HG03159 (cell line): ENCODE results near the gene FBXW2.

Experiments used
- ATAC-seq: cut with Tn5 transposase; IDR thresholded peaks from one replicate; pipeline ENCODE4 v1.9.1; 2021; ENCODE audit warnings: mild to moderate bottlenecking, moderate library complexity; ENCODE audit not compliant: unreplicated experiment

The FBXW2 gene

DNA sequence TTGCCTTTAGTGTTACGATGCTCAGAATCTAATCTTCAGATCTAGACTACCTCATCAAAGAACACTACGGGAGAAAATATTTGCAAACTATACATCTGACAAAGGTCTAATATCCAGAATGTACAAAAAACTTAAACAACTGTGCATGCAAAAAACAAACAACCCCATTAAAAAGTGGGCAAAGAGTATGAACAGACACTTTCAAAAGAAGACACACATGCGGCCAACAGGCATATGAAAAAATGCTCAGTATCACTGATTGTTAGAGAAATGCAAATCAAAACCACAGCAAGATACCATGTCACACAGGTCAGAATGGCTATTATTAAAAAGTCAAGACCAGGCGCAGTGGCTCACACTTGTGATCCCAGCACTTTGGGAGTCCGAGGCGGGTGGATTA is 47.9 kb downstream of the FBXW2 start:
- ATAC-seq: no peak

DNA sequence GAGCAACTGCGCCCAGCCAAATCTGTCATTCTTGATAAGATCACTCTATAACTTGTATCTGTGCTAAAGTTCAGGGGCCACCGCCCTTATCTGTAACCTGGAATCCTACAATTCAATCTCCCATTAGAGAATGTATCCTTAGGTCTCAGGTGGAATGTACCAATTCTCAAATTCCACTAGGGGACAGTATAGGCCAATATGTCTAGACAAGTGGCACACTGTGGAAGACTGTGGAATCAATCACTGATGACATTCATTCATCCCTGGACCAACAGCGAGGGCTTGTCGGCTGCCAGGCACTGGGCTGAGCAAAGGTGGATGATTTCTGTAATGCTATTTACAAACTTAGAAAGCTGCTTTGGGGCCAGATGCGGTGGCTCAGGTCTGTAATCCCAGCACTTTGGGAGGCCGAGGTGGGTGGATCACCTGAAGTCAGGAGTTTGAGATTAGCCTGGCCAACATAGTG is 50.2 kb downstream of the FBXW2 start:
- ATAC-seq: no peak

DNA sequence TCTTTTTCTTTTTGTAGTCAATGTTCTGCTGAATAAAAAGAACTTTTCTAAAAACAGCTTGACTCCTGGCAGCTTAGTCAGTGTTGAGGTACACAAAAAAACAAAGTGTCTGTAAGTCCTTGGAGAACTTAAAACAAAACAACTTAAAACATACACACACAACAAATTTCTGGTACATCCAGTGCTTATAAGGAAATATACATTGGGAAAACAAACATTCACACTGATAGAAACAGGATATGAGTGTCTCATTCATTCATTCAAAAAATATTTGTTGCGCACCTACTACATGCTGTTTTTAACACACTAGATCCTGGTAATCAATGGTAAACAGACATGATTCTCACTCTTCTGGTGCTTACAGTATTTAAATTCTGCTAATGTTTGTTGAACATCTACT is 51.5 kb downstream of the FBXW2 start:
- ATAC-seq: no peak

DNA sequence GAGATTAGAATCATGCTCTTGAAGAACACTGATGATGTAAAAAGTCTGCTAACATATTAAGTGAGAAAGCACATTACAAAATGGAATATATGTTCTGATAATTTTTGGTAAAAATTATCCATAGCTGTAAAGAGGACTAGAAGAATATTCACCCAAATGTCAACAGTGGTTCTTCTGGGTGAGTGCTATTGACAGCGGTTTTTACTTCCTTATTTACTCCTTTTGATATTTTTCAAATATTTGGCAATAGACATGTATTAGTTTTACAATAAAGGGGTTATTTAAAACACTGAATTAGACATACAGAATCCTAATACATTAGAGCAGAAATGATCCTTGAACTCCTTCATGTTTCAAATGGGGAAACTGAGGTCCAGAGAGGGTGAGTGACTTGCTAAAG is 52.0 kb downstream of the FBXW2 start:
- ATAC-seq: no peak

DNA sequence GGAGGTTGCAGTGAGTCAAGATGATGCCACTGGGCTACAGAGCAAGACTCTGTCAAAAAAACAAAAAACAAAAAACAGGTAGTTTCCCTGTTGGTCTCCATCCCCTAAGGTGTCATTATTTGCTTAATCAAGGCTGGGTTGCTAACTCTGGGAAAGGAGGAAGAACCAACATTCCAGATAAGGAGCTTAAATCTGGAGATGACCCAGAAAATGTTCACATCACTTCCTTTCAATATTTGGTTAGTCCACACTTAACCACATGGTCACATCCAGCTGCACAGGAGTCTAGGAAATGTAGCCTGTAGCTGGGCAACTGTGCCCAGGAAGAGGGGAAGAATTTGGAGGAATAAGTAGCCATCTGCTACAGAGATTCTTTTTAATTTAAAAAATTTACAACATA is 53.1 kb downstream of the FBXW2 start:
- no peak for ATAC-seq

DNA sequence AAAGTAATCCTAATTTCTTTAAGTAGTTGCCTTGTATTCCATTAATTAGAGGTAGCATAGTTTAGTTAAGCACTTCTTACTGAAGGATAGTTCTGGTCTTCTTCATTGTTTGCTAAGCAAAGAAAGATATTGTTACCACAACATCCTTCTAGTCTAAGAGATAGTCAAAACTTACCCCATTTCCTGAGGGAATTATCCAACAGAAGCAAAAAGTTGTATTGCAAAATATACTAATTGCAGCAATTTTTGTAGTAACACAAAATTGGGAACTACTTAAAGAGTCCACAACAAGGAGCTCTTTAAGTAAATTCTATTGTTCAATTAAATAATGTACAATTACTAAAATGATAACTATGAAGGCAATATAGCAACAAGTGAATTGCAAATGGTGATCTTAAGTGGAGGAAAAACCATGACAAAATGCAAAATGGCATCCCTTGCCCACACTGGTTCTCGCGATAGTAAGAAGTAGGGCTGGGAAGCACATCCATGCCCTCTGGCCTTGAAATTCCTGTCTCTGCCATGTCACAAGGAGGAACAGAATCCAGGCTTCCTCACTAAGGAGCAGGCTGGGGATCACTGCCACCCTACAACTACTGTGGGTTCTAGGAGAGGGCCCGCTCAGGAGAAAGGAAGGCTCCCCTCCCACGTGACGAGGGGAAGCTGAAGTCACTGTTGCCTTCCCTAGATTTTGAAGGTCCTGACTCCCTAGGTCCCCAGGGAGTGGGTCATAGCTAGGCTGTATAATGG is 55.6 kb downstream of the FBXW2 start:
- no peak for ATAC-seq

DNA sequence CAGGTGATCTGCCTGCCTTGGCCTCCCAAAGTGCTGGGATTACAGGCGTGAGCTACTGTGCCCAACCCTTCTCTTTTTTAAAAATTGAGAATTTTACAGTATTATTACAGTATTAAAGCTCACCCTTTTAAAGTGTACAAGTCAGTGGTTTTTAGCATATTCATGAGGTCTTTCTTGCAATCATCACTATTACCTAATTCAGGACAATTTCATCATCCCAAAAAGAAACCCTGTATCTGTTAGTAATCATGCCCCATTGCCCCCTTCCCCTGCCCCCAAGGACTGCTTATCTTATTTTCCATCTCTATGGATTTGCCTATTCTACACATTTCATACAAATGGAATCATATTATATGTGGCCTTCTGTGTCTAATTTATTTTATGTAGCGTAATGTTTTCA is 56.3 kb downstream of the FBXW2 start:
- no peak for ATAC-seq

DNA sequence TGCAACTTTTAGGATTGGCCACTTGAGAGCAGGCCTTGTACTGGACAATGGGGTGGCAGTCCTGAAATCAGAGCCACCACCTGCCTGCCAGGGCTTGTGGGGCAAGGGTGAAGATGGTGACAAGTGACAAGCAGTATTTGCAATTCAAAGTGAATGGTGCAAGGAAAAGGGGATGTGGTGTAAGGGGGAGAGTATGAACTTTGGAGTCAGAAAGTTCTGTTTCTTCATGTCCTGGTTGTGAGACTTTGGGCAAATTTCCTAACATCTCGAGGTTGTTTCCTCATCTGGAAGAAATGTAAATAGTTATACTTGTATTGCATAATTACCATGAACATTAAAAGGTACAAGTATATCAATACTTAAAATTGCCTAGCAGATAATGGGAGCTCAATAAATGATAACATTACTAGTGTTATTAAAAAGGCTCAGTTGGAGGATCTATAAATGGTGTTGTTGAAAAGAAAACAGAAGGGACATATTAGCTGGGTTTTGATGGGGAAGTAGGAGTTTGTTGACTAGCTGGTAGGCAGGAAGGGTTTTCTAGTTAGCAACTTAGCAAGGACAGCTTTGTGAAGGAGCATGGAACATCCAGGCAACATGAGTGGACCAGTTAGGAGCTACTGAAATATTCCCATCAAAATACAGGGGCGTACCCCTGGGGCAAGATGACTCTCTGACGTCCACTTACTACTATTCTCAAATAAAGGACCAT is 57.6 kb downstream of the FBXW2 start:
- ATAC-seq: no peak

DNA sequence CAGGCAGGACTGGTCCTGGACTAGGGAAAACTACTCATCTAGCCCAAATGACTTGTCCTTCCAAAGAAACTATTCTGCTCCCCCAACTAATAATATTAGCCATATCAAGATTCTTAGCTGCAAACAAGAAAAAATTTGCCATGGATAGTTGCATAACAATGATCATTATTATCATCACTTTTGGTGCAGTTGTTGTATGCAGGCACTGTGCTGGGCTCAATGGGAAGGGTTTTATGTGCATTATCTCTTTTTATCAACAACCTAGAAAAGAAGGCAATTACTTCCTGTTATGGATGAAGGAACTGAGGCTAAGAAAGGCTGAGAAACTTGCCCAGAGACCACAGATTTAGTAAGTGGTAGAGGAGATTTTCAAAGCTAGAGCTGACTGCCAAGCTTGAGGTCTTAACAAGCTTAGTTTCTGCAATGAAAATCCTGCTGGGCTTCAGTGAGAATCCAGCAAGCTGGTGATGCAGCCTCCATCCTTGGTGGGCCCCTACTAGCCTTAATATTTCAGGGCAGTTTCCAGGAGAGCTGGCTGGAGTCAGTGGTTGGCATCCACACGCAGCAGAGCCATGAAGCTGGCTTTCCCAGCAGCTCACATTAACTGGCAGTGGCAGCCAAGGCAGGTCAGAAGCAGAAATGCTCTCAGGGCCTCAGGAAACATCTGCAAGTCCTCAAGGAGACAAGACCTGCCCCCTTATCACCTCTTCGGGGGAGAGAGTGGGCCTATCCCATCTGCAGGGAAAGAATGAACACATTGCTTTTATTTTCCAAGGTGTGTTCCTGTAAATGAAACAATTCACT is 58.4 kb downstream of the FBXW2 start:
- ATAC-seq: no peak

DNA sequence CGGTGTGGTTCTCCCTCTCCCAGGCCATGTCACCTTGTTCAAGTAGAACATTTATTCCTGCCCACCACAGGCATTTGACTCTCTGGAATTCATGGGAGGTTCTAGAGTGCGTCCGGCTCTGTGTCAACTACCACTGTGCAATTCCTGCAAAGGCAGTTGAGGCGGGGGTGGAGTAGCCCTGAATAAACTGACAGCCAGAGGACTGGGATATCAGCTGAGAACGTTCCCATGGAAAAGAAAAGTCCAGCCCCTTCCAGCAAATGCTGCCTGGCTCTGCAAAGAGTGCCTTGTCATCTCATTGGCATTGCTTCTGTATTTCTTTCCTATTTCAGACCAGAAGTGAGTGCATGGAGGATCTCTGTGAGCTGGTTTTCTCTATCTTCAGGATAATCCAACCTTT is 60.0 kb downstream of the FBXW2 start:
- ATAC-seq: no peak

DNA sequence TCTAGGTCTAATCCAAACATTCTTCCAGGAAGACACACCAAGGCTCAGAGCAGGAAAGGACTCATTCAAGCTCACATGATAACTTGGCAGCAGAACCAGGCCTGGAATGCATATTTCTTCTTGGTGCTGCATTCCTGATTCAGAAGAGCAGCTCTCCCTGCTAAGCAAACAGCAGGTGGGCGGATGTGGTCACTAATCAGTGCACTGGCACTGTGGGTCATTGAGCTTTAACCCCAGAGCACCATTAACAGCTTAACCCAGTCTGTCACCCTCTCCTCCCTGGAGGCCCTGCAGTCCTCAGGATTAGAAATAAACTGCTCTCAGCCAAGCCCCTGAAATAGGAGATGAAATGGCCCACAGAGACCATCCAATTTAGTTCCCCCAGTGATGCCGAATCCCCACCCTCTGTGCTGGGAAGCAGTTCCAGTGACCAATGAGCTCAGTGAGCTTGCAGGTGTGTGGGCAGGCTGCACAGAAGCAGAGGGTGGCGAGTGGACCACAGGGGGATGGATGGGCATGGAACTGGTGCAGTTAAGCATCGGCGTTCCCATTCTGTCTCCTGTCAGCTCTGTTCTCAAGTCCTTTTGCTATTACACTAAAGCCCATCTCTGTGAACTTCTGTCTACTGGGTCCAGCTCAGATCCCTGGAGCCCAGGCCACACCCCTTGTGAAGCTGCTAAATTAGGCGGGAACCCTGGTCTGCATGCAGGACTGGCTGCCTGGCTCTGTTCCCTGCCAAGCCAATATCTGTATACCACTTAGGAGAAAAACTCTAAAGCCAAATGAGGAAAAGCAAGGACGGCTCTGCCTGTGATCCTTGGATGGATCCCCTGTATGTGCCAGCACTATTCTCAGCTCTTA is 62.3 kb downstream of the FBXW2 start:
- no peak for ATAC-seq

DNA sequence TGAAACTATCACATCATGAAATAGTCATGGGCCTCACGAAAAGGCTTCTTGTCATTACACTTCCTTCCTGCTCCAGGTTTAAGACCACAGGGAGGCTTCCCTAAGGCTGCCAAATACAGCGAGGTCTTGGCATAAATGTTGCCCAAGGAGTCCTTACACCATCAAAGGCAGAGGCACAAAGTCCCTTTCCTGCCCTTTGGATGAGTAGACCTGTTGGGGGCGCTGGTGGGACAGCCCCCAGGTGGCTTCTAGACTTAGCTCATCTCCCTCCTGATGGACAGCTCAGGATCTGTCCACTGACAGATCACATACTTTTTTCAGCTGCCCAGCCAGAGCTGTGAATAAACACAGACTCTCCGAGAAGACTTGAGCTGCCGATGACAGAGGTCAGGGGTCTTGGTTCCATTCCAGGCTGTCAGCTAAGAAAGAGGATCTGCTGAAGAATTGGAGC is 63.4 kb downstream of the FBXW2 start:
- no peak for ATAC-seq

DNA sequence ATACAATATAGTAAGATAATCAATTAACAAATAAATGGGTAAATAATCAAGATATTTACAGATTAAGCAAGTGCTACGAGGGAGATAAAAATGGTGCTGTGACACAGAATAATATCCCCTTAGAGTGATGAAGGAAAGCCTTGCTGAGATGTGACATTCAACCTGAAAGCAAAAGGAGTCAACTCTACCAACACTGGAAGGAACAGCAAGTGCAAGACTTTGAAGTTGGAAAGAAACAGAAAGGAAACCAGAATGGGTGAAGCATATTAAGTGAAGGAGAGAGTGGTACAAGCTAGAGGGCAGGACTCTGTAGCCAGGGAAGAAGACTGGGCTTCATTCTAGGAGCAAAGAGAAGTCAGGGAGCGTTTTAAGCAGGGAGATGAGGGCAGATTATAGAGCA is 66.7 kb downstream of the FBXW2 start:
- ATAC-seq: no peak

DNA sequence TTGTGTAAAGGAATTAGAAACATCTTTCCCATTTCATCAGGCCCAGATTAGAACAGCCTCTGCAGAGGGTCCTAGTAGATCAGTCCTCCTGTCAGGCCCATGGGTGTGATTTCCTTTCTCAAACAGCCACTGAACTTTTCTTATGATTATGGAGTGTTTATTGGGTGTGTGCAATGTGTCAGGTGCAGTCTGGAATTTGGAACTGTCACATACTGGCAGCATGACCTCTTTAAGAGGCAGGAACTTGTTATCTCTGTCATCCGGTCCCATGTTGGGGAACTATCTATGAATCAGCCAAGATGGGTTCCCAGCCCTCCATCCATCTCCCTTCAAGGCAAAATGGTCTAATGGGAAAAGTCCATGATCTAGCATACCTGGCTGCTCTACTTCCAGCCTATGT is 67.3 kb downstream of the FBXW2 start:
- no peak for ATAC-seq

DNA sequence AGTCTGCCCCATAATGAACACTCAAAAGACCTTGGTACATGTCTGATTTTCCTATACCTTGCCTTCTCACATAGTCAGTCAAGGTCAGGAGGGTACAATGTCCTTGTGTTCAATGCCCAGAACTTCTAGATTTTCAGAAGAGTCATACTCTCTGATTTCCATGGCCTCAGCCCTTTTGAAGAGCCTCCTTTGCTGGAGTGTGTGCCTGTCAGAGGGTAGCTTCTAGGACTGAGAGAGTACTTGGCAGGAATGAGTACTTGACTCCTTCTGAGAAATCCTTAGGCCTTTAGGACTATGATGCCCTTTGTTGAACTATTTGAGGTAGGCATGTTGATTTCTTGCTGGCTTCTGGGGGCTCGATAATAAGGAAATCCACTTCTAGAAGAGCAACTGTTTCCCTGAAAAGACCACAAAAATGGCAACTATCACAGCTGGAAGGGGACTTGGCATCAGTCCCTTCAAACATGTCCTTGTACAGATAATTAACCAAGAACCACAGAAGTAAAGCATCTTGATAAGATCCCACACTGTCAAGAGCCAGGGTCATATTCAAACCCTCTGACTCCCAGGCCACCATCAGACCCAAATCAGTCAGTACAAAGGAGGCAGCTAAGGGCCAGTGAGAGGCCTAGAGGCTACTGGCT is 68.3 kb downstream of the FBXW2 start:
- ATAC-seq: no peak

DNA sequence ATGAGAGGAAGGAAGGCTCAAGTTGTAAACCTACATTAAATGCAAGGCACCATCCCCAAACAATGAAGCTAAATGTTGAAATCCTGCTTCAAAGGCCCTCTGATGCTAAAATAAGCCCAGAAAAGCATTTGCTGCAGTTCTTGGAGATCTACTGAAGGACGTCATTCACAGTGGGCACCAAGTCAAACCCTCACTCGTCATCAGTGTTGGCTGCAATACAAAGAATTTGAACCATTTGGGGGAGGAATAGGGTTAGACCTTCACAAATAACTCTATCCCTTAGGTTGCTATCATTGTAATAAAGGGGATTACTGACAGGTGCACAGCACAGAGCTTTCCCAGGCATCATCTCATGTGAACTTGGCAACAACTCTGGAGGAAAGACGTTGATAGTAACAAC is 69.7 kb downstream of the FBXW2 start:
- no peak for ATAC-seq

DNA sequence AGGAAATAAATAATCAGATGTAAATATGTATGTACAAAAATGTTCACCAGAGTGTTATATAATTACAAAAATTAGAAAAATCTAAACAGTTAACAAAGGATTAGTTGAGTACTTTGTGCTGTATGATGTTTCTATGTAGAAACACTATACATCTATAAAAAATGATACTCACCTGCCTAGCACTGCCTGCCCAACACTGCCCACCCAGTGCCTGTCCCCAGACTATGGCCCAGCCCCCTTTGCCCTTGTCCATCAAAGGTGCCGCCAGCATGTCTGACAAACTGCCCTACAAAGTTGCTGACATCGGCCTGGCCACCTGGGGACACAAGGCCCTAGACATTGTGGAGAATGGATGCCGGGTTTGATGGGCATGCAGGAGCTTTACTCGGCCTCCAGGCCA is 72.8 kb downstream of the FBXW2 start:
- no peak for ATAC-seq

DNA sequence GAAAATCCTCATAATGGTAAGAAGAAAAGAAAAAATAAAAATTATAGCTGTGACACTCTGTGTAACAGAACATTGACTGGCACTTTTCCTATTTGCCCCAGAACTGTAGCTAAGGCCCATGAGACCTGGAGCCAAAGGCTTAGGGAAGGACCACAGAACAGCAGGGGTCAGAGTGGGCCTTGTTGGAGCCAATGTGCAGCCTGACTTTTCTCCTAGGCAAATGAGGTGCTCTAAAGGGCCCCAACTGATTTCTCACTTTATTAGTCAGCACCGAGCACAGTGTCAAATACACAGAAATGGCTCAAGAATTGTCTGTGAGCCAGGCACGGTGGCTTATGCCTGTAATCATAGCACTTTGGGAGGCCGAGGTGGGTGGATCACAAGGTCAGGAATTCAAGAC is 74.9 kb downstream of the FBXW2 start:
- ATAC-seq: no peak

DNA sequence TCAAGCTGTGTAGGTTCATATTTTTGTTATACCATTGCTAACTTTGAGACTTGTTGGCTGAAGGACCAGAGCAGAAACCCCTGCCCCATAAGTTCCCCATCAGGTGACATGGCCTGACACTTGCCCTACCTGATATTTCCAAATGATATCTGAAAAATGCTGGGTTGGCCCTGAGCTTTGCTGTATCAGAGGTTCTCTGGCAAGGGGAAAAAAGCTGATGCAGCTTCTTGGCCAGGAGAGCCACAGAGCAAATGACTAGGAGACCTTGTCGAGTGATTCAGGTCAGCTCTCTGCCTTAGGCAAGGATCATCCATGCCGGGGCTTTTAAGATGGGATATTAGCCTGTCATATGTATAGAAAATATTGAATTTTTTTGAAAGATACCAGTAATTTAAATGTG is 76.0 kb downstream of the FBXW2 start:
- ATAC-seq: no peak

DNA sequence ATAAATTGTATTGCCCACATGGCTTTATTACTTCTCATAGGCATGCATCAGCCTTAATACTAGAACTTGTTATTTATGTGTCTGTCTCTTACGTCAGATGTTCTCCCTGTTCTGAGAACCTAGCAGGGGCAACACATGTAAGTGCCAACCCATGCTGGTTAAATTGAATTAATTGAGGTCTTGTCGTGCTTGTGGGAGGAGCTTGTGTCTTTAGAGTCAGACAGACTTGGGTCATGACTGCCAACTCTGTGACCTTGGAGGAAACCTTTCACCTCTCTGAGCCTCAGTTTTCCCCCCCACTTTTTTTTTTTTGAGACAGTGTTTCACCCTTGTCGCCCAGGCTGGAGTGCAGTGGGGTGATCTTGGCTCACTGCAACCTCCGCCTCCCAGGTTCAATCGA is 76.7 kb downstream of the FBXW2 start:
- no peak for ATAC-seq
